PC-9 (cell line): ENCODE results near the gene SEMA7A.

Experiments
- CTCF ChIP-seq: fragments of 200-600 bp; sonication (generic); conservative IDR thresholded peaks from 2 replicates; pipeline ENCODE4 v1.6.1; 2017; ENCODE audit warnings: mixed run types, antibody characterized with exemption, mild to moderate bottlenecking, moderate library complexity
- EZH2 ChIP-seq: fragments of 200-600 bp; sonication (generic); IDR thresholded peaks from 2 replicates; pipeline ENCODE4 v1.8.0; 2017; ENCODE audit warnings: antibody characterized with exemption, low read depth

- TF ChIP-seq EZH2 (no peak), CTCF (no peak)
Measured at GRCh38 chr15:74396146-74396438, 37.7 kb downstream of the SEMA7A start.
